GM19372 (cell line): ENCODE data around the gene KIF21A.

ENCODE experiments used
- ATAC-seq: cut with Tn5 transposase; IDR thresholded peaks from one replicate; pipeline ENCODE4 v1.9.1; 2021; ENCODE audit warnings: mild to moderate bottlenecking, low read depth, moderate library complexity; ENCODE audit not compliant: unreplicated experiment

KIF21A gene

GRCh38 chr12:39440781-39441180 lies 2.1 kb downstream of the KIF21A start:
- no peak for ATAC-seq

GRCh38 chr12:39440101-39440500 lies 2.8 kb downstream of the KIF21A start:
- ATAC-seq: no peak

- no peak for ATAC-seq
These were observed 7.4 kb downstream of the KIF21A start for GRCh38 chr12:39435531-39435930.

- no peak for ATAC-seq
These were observed 11.1 kb downstream of the KIF21A start for GRCh38 chr12:39431797-39432196.

- no peak for ATAC-seq
These were observed 11.7 kb downstream of the KIF21A start for GRCh38 chr12:39431002-39431796.

- no peak for ATAC-seq
These were observed 13.1 kb downstream of the KIF21A start for GRCh38 chr12:39429809-39430208.

GRCh38 chr12:39427360-39427808 lies 15.5 kb downstream of the KIF21A start:
- no peak for ATAC-seq

- ATAC-seq: no peak
These were observed 16.2 kb downstream of the KIF21A start for GRCh38 chr12:39426636-39427240.

GRCh38 chr12:39420043-39420442 lies 22.9 kb downstream of the KIF21A start:
- ATAC-seq: no peak

GRCh38 chr12:39419471-39419870 lies 23.4 kb downstream of the KIF21A start:
- no peak for ATAC-seq

- ATAC-seq: no peak
These were observed 25.0 kb downstream of the KIF21A start for GRCh38 chr12:39417916-39418315.

GRCh38 chr12:39413836-39414771 lies 28.8 kb downstream of the KIF21A start:
- no peak for ATAC-seq

- no peak for ATAC-seq
These were observed 30.7 kb downstream of the KIF21A start for GRCh38 chr12:39412210-39412609.

GRCh38 chr12:39406262-39406661 lies 36.7 kb downstream of the KIF21A start:
- no peak for ATAC-seq

GRCh38 chr12:39405580-39405979 lies 37.3 kb downstream of the KIF21A start:
- ATAC-seq: no peak

- ATAC-seq: no peak
These were observed 38.9 kb downstream of the KIF21A start for GRCh38 chr12:39404000-39404399.

- ATAC-seq: no peak
These were observed 39.5 kb downstream of the KIF21A start for GRCh38 chr12:39403376-39403775.

- no peak for ATAC-seq
These were observed 40.0 kb downstream of the KIF21A start for GRCh38 chr12:39402922-39403321.

- no peak for ATAC-seq
These were observed 41.5 kb downstream of the KIF21A start for GRCh38 chr12:39401459-39401858.

- ATAC-seq: no peak
These were observed 47.1 kb downstream of the KIF21A start for GRCh38 chr12:39395866-39396265.

- ATAC-seq: no peak
These were observed 49.0 kb downstream of the KIF21A start for GRCh38 chr12:39393890-39394289.
